ACHN (cell line): ENCODE measurements around the gene ZHX3.
A peak's percentile ranks its signal among the peaks of the same experiment; 100 is the strongest.
"Not testable (repeated sequence)": the region's sequence is repeated elsewhere in the genome, so short reads cannot be mapped to it uniquely, and the experiment has no call there.

ENCODE experiments used
- DNase-seq: peaks from one replicate; pipeline ENCODE4 v3.0.0-alpha.2; 2015
- in situ Hi-C: cut with HindIII; loops from 2 replicates; pipeline ENCODE4 v1.10.0; 2017; ENCODE audit warnings: low sequenced_read_pairs, low pct_ligation_motif_present, low pct_unique_long_range_greater_than_20kb

The ZHX3 gene

DNA sequence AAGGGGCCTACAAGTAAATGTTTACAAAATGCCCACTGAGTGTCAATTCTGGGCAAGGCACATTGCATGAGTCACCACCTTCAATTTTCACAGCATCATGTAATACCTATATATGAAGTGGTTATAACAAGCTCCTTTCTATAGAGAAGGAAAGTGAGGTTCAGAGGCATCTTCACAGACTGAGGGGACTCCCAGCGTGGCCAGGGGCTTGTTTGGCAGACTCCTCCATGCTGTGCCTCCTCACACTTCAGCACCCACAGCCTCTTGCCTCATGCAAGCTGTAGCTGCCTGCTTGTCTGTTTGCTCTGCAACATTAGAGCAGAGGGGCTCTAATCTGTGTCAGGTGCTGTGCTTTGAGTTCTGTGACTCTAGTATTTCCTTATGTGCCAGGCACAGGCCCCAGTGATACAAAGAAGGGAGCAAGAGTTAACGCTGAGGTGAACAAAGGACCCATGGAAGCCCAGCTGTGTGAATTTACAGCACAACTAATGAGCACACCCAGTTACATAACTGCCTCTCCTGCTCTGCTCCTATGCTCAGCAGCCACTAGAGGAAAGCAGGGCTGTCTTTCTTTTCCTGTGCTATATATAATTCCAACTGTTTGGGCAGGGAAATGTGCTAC is 72.3 kb downstream of the ZHX3 start:
- in situ Hi-C loops, result no loop called here
- no peak for DNase-seq

DNA sequence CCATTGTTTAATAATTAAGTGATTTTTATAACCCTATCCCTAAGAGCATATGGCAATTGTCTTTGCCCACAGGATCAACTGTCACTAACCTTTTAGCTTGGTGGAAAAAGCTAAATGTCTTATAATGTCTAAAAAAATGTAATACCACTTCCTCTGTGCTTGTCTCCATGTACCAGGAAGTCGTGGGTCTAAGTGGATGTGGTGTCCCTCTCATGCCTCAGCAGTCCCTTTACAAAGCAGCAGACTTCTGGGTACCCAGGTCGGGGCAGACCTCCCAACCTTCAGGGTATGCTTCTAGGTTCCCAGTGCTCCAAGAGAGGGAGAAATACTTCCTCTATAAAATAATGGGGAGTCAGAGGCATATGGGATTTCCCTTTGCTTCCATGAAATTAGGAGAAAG is 74.7 kb downstream of the ZHX3 start:
- DNase-seq, result no peak
- in situ Hi-C loops, result no loop called here

DNA sequence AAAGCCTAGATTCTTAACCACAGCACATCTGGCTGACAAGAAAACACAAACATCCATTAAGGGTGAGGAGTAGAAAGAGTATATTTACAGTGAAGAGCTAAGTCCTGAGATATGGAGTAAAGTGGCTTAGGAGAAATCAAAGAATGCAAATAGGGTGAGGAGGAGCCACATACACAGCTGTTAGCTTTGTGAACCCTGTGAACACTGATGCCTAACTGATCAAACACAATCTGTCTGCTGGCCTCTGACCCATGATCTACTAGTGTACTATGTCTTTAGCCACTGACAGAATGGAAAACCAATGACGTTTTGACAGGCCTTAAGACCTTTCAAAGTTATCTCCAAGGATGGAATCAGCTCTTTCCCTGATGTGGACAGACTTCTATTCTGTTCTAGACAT is 75.2 kb downstream of the ZHX3 start:
- no peak for DNase-seq

DNA sequence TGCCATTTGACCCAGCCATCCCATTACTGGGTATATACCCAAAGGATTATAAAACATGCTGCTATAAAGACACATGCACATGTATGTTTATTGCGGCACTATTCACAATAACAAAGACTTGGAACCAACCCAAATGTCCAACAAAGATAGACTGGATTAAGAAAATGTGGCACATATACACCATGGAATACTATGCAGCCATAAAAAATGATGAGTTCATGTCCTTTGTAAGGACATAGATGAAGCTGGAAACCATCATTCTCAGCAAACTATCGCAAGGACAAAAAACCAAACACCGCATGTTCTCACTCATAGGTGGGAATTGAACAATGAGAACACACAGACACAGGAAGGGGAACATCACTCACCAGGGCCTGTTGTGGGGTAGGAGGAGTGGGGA is 80.3 kb downstream of the ZHX3 start:
- in situ Hi-C loops, result not testable (repeated sequence)

More for the DNA sequence above, 75.2 kb downstream of the ZHX3 start:
- in situ Hi-C loops, result no loop called here

DNA sequence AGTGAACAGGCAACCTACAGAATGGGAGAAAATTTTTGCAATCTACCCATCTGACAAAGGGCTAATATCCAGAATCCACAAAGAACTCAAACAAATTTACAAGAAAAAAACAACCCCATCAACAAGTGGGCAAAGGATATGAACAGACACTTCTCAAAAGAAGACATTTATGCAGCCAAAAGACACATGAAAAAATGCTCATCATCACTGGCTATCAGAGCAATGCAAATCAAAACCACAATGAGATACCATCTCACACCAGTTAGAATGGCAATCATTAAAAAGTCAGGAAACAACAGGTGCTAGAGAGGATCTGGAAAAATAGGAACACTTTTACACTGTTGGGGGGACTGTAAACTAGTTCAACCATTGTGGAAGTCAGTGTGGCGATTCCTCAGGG is 80.7 kb downstream of the ZHX3 start:
- in situ Hi-C loops, DNase-seq: not testable (repeated sequence)

More for the DNA sequence above, 80.3 kb downstream of the ZHX3 start:
- DNase-seq, result not testable (repeated sequence)

DNA sequence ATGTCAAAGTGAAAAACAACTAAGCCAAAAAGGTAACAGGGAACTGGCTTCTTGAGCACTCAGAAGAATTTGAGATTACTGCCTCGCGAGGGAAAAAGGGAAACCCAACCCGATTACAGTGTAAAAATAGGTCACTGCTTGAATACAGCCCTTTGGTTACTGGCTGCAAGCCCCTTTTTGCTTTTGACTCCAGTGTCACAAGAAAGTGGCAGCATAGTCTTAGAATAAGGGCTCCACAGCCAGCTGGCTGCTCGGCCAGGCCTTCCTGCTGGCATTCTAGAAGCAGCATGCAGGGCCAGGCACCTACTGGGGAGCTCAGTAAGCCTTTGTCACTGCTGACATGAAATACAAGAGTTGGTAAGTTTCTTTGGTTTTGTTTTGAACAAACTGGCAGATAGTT is 83.0 kb downstream of the ZHX3 start:
- DNase-seq, result no peak
- in situ Hi-C loops, result no loop called here

DNA sequence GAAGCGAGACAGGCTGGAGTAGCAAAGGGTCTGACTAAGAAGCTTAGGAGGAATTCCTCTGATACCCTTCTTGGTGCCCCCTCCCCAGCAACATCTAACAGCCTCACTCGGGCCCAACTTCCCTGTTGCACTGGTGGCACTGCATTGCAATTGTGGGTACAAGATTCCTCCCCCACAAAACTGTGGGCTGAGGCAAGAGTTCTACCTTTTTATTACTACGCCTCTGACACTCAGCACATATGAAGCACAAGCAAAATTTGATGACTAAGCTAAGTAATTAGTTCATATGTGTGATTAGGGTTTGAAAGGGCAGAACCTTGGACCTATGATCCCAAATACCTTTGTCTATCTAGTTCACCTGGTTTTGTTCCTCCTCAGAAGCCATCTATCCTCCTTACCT is 83.5 kb downstream of the ZHX3 start:
- in situ Hi-C loops, result no loop called here

DNA sequence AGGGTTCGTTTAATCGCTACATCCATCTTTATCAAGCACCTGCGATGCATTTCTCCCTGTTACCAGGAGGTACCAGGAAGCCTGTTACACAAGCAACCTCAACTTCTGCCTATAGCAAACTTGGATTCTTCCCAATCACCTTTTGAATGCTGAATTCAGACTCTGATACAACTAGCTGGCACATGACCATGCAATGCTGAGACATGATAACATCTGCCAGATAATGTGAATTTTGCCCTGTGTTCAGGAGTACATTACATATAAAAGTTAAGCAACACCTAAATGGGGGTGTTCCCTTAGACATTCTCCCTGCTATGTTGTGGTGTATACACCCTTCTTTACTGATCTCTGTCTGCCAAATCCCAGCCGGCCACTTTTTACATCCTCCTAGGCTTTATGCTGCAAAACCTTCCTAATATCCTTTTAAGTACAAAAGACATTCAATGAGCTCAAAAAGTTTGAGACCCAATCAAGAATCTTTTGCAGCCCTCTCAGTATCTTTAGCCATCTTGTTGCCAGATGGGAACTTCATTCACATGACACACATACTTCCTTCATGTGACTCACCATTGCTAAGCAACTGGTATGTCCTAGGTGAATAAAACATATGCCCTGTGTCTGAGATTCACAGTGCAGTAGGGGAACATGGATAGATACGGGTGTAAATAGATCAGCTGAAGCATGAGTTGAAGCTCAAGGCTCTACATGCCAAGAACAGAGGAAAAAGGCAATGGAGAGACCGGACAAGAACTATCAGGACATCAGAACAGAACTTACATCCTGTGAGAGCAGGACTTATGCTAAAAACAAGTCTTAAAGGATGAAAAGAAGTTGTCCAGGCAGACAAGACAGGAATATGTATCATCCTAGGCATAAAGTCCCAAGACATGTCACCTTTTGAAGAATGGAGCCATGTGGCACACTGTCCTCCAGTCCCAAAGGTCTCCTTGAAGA is 84.3 kb downstream of the ZHX3 start:
- in situ Hi-C loops, result no loop called here

More for the DNA sequence above, 83.5 kb downstream of the ZHX3 start:
- no peak for DNase-seq

DNA sequence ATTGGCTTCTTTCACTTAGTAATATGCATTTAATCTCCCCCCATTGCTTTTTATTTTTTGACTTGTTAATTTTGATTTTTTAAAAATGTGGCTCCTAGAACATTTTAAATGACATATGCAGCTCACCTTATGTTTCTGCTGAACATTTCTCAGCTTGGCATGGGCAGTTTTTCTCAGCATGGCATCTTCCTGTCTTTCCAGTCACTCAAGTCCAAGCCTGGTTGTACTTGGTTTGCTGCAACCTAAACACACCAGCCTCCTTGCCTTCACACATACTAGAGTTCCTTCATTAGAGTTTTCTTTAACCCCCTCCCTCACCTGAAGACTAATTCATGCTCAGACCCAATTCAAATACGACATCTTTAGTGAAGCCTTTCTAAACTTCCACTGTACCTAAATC is 86.4 kb downstream of the ZHX3 start:
- in situ Hi-C loops, result no loop called here
- DNase-seq, result no peak

More for the DNA sequence above, 84.3 kb downstream of the ZHX3 start:
- peak; percentile 64 for DNase-seq

DNA sequence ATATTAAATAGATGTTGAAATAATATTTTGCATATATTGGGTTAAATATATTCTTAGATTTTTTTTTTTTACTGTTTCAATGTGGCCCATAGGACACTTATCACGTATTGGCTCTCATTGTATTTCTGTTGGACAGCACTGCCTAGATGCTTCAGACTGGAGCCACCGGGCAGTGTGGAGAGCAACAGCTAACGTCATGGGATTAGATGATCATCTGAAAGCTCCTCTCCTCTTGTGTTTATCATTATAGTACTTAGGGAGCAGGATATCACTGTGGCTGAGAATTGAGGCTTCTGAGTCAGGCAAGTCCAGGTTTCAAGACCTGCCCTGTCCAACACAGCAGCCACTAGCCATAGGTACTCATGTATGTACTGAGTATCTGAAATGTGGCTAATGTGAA is 87.4 kb downstream of the ZHX3 start:
- DNase-seq, result no peak
- in situ Hi-C loops, result no loop called here

DNA sequence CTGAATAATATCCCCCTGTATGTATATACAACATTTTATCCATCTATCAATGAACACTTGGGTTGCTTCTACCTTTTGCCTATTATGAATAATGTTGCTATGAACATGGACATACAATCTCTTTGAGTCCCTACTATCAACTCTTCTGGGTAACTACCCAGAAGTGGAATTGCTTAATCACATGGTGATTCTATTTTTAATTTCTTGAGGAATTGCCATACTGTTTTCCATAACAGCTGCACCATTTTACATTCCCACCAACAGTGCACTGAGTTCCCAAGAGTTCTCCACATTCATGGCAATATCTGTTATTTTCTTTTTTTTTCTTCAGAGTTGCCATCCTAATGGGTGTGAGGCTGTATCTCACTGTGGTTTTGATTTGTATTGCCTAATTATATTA is 88.3 kb downstream of the ZHX3 start:
- no peak for DNase-seq
- in situ Hi-C loops, result no loop called here

DNA sequence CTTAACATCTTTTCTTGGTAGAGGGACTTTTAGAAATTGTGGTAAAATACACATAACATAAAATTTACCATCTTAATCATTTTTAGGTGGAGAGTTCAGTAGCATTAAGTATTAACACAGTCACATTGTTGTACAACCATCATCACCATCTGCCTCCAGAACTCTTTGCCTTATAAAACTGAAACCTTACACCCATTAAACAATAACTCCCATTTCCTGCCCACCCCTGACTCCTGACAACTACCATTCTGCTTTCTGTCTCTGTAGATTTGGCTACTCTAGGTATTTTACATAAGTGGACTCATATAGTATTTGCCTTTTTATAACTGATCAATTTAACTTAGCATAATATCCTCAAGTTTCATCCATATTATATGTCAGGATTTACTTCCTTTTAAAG is 88.7 kb downstream of the ZHX3 start:
- in situ Hi-C loops, result no loop called here
- no peak for DNase-seq

DNA sequence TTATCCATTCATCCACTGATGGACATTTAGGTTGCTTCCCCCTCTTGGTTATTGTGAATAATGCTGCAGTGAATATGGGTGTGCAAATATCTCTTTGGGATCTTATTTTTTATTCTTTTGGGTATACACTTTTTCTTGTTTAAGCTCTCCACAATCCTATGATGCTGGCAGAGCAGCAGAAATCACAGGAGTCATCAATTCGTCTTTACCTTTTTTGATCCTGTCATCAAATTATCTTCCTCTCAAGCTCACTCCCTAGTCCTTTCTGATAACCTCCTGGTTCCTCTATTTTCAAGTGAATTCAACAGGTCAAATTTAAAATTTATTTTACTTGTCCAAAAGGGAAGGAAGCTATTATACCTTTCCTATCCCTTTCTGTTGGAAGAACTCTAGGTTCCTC is 91.1 kb downstream of the ZHX3 start:
- no peak for DNase-seq
- in situ Hi-C loops, result no loop called here

DNA sequence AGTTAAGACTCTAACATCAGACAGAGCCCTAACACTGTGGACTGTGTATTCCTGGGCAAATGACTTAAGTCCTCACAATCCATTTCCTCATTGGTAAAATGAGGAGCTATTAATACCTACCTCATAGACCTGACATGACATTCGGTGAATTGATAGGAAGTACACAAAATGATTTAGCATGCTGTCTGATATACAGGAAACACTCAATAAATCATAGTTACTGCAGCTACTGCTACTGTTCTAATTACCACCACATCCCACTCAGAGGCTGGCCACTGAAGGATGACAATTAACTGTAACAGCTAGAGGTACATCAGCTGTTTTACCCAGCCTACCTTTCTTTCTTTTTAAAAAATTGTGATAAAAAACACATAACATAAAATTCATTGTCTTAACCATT is 92.4 kb downstream of the ZHX3 start:
- in situ Hi-C loops, result no loop called here
- no peak for DNase-seq

DNA sequence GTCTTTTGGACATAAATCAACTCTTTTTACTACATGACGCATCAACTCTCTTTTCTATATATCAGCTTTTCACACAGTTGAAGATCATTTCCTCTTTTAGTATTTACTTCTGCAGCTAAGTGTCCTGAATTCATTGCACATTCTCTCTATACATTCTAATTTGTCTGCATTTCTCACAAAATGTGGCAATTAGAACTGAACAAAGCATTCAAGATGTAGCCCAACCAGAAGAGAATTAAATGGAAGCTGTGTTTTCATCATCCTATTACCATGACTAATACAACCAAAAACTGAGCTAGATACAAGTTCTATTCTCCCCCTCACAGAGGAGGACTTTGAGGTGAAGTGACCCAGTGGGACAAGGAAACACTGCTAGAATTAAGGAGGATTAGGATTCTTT is 93.2 kb downstream of the ZHX3 start:
- DNase-seq, result no peak
- in situ Hi-C loops, result no loop called here

DNA sequence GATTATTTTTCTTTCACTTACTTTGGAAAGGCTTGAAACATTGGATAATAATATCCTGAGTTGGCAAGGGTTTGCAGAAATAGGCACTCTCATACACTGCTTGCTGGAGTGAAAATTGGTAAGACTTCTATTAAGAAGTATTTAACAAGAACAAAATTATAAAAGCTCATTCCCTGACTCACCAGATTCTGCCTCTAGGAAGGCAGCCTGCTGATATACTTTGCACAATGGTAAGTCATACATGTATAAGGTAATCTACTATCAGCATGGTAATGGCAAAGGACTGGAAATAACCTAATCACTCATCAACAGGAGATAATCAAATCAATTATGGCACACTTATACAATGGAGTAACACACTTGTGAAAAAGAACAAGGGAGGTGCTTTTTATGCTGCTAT is 94.4 kb downstream of the ZHX3 start:
- in situ Hi-C loops, result no loop called here
- no peak for DNase-seq

DNA sequence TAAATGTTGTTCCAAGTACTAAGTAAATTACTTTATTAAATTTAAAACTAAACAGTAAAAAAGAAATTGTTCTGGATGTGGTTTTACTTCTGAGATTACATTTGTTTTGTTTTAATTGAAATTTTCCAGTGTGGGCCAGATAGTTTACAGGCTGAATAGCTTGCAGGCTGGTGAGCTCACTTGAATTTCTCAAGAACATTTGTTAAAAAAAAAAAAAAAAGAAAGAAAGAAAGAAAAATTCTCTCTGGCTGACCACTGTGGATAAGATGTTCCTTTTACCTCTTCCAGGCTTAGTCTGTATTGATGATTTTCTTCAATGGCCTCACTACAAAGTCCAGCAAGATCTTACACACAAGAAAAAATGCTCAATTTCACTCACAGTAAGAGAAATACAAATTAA is 94.8 kb downstream of the ZHX3 start:
- in situ Hi-C loops, result no loop called here
- no peak for DNase-seq

DNA sequence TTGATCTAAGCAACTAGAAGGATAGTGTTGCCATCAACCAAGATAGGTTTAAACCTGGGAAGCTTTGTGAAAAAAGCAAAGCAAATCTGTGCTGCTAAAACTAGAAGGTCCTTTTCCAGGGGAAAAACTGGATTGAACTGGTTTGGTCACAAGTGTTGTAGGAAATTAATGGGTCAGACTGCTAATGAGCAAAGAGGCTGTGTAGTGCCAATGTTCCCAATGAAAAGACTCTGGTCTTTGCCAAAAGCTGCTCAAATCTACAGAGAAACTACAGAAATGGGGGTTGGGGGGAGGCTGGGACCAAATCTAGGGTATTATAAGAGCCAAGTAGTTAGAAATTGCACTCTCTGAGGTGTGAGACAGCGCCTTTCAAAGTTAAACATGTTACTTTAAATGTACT is 95.2 kb downstream of the ZHX3 start:
- in situ Hi-C loops, result no loop called here
- DNase-seq, result no peak

DNA sequence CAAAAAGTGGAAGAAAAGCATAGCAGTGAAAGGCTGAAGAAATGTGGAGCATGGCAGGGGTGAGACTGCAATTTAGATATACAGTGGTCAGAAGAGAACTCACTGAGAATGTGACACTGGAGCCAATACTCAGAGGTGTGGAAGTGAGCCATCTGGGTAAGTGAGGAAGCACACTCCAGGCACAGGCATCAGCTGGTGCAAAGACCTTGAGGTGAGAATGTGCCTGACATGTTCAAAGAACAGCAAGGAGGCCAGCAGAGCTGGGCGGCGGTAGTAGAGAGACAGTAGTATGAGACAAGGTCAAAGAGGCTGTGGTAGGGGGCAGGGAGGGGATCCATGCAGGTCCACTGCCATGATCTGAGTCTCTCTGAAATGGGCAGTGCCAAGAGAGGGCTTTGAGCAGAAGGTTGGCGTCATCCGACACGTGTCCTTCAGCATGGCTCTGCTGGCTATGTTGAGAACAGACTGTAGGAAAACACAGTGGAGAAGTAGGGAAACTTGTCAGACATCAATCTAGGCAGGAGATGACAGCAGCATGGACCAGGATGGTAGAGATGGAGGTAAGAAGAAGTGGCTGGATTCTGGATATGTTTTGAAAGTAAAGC is 95.8 kb downstream of the ZHX3 start:
- in situ Hi-C loops, result no loop called here
- DNase-seq, result no peak

DNA sequence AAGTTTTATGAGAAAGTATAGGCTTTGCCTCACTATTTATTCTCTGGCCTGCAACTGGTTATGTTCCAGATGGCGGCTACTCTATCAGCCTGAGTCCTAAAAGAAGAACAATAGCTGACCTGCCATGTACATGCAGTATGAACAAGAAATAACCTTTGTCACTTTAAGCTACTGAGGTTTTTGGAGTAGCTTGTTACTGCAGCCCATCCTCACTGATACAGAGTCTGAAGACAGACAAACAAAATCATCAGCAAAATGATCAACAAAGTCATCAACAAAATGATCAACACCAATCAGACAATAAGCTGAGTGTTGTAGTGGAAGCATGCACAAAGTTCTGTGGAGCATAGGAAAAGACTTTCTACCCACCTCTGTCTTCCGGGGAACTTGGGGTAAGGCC is 97.7 kb downstream of the ZHX3 start:
- in situ Hi-C loops, result no loop called here

More for the DNA sequence above, 97.7 kb downstream of the ZHX3 start:
- DNase-seq, result no peak
